Measurements from ENCODE around the gene ADARB1. TPM values are rescaled to one million over a fixed set of nuclear protein-coding genes. Genes with fewer than 3 reads are reported as not detected.

Gene ADARB1
- total and polyA plus RNA-seq, 9 of the 15 experiments (the other 6 are each of a cell fraction or from before 2014, with no cell fraction given) = 6.7 to 16.0 (median 8.3) TPM

DNA sequence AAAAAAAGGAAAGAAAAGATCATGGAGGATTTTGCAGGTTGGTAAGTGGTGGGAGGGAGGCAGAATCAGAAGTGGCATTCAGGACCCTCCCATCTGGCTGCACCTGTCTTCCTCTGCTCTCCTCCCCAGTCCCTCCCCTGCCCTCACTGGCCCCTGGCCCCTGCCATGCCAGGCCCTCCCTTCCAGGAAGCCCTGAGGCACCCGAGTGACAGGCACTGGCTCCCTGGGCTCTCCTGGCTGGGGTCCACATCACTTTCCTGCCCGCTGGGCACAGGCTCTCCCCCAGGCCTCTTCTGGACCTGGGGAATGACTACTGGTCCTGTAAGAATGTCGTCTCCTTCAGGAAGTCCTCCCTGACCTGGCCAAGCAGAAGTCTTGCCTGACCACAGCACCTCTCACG is 15.3 kb upstream of the ADARB1 start:
- H3K4me3 ChIP-seq = no peak overlapping the region
- in situ Hi-C loops (cut with MboI) = no loop called here
- H3K4me1 ChIP-seq (replicated peaks in 1 of 2; ENCODE audit: control insufficient read depth in 2 of 2, insufficient read depth in 2 of 2, low read length in 2 of 2) = peaks cover 0 to 3% of the 10 kb centered on the region in 2 experiments; a peak in 1 of 5 replicates
- no peak overlapping the region for H3K4me2 ChIP-seq (ENCODE audit: insufficient read depth, low read length)
- no TSS peak for BruUV-seq (replicated peaks)
- POLR2A ChIA-PET = no interaction called here
- H4K20me1 ChIP-seq (replicated peaks; ENCODE audit: control insufficient read depth, insufficient read depth, low read length) = peaks cover 9% of the 10 kb centered on the region; the same call in 1 of the 2 replicates
- H3K27me3 ChIP-seq (ENCODE audit: control insufficient read depth in 2 of 2, insufficient read depth in 2 of 2, low read length in 2 of 2) = peaks cover 37 to 59% of the 10 kb centered on the region in 2 experiments
- no peak for ATAC-seq
- no peaks in the 10 kb centered on the region for H3K9me3 ChIP-seq (replicated peaks; ENCODE audit: control insufficient read depth, insufficient read depth, low read depth, low read length)
- no peaks in the 10 kb centered on the region for H3K9me1 ChIP-seq (ENCODE audit: control insufficient read depth, insufficient read depth, low read length)
- CTCF ChIA-PET (ENCODE audit: low intra/inter-chr PET ratio) = no interaction called here
- no peak overlapping the region for H3K9ac ChIP-seq (ENCODE audit: insufficient read depth in 1 of 2, low read depth in 2 of 2, low read length in 2 of 2)
- no peak for FAIRE-seq
- no peak overlapping the region for H3K27ac ChIP-seq (ENCODE audit: extremely low read depth, low read depth, low read length)
- 3% methylated on average over 4 of the region's 4 CpGs for WGBS (ENCODE audit: insufficient coverage, low coverage, missing lambda C conversion rate)
- no peak overlapping the region for H2AFZ ChIP-seq (ENCODE audit: low read depth, low read length)
- no peaks in the 10 kb centered on the region for H3K36me3 ChIP-seq (ENCODE audit: control insufficient read depth, insufficient read depth, low read length)
- peak; percentile 43 for TF ChIP-seq ZFP36 (IDR thresholded peaks at IDR 0.05; ENCODE audit: low read depth, low read length, partially characterized antibody)
- no peak for TF ChIP-seq EWSR1 (IDR thresholded peaks at IDR 0.05; ENCODE audit: borderline replicate concordance, low read depth, partially characterized antibody)
- no peak for DNase-seq (ENCODE audit: extremely low read depth in 1 of 4, low spot score in 3 of 4)
- intact Hi-C loops (cut with micrococcal nuclease) = no loop called here
- H3K79me2 ChIP-seq (ENCODE audit: control insufficient read depth, insufficient read depth, low read length) = no peaks in the 10 kb centered on the region

DNA sequence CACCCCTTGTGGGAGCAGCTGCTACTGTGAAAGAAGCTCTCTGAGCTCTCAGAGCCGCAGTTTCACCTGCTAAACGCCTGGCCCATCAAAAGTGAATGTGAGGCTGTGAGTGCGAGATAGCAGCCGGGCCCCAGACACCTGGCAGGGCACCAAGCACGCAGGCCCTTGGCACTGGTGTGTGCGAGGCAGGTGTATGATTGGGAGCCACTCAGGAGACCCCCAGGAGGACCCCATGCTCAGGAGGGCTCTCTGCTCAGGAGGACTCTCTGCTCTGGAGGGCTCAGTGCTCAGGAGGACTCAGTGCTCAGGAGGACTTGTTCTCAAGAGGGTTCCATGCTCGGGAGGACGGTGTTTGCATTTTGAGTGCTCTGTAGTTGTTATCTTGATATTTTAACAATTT is 14.3 kb upstream of the ADARB1 start:
- Histone ChIP-seq H4K20me1 (replicated peaks; ENCODE audit: control insufficient read depth, insufficient read depth, low read length) (0 out of 2 replicates have a peak, but pooled peaks cover under 1% of the 10 kb centered on the region), H3K4me2 (ENCODE audit: insufficient read depth, low read length) (no peak overlapping the region), H2AFZ (ENCODE audit: low read depth, low read length) (no peak overlapping the region), H3K9me3 (replicated peaks; ENCODE audit: control insufficient read depth, insufficient read depth, low read depth, low read length) (no peaks in the 10 kb centered on the region), H3K9ac (ENCODE audit: insufficient read depth in 1 of 2, low read depth in 2 of 2, low read length in 2 of 2) (no peak overlapping the region), H3K36me3 (ENCODE audit: control insufficient read depth, insufficient read depth, low read length) (no peaks in the 10 kb centered on the region), H3K79me2 (ENCODE audit: control insufficient read depth, insufficient read depth, low read length) (no peaks in the 10 kb centered on the region), H3K27me3 (ENCODE audit: control insufficient read depth in 2 of 2, insufficient read depth in 2 of 2, low read length in 2 of 2) (peaks cover 28 to 49% of the 10 kb centered on the region in 2 experiments), H3K9me1 (ENCODE audit: control insufficient read depth, insufficient read depth, low read length) (no peaks in the 10 kb centered on the region), H3K4me3 (no peak overlapping the region), H3K27ac (ENCODE audit: extremely low read depth, low read depth, low read length) (no peak overlapping the region), H3K4me1 (replicated peaks in 1 of 2; ENCODE audit: control insufficient read depth in 2 of 2, insufficient read depth in 2 of 2, low read length in 2 of 2) (peaks cover 4 to 7% of the 10 kb centered on the region in 2 experiments; a peak in 3 of 5 replicates)
- CTCF ChIA-PET (ENCODE audit: low intra/inter-chr PET ratio) = no interaction called here
- TF ChIP-seq ZNF785 (CRISPR knock-in tag; IDR thresholded peaks at IDR 0.05) (no peak), SMC3 (conservative IDR thresholded peaks at IDR 0.05; ENCODE audit: insufficient read depth, low read depth, low read length) (no peak), ZNF134 (CRISPR knock-in tag; conservative IDR thresholded peaks at IDR 0.05) (peak; percentile 54; the same call in 1 of the 2 replicates), TCFL5 (CRISPR knock-in tag; conservative IDR thresholded peaks at IDR 0.05) (no peak), RBBP5 (IDR thresholded peaks at IDR 0.05; ENCODE audit: borderline replicate concordance, insufficient read depth, low read length, poor library complexity, severe bottlenecking) (no peak), ZNF263 (CRISPR knock-in tag; IDR thresholded peaks at IDR 0.05; ENCODE audit: borderline replicate concordance) (peak; percentile 82), MYNN (IDR thresholded peaks at IDR 0.05) (no peak), MYNN (CRISPR knock-in tag; IDR thresholded peaks at IDR 0.05) (no peak), ZNF174 (CRISPR knock-in tag; IDR thresholded peaks at IDR 0.05) (no peak)
- TF ChIP-seq, protein P1, sequence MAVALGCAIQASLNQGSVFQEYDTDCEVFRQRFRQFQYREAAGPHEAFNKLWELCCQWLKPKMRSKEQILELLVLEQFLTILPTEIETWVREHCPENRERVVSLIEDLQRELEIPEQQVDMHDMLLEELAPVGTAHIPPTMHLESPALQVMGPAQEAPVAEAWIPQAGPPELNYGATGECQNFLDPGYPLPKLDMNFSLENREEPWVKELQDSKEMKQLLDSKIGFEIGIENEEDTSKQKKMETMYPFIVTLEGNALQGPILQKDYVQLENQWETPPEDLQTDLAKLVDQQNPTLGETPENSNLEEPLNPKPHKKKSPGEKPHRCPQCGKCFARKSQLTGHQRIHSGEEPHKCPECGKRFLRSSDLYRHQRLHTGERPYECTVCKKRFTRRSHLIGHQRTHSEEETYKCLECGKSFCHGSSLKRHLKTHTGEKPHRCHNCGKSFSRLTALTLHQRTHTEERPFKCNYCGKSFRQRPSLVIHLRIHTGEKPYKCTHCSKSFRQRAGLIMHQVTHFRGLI (CRISPR knock-in tag; IDR thresholded peaks at IDR 0.05) = no peak
- POLR2A ChIA-PET = interaction anchor here (0.7 kb wide), 1 partner anchor 19 kb away, joined by 3 read pairs; no protein-coding TSS in a partner anchor
- in situ Hi-C loops (cut with MboI) (no loop called here), intact Hi-C loops (cut with micrococcal nuclease) (no loop called here)
- ATAC-seq = no peak
- WGBS (ENCODE audit: insufficient coverage, low coverage, missing lambda C conversion rate) = 5% methylated on average over 8 of the region's 8 CpGs
- no TSS peak for BruUV-seq (replicated peaks)
- DNase-seq (ENCODE audit: extremely low read depth in 1 of 4, low spot score in 3 of 4) = no peak
- no peak for FAIRE-seq

All from K562 (cell line).